Body of pancreas (tissue), 4 donors: ENCODE measurements around the gene CPD. TPM values are rescaled to one million over a fixed set of nuclear protein-coding genes. Genes with fewer than 3 reads are reported as not detected.
"Not testable (repeated sequence)": the region's sequence is repeated elsewhere in the genome, so short reads cannot be mapped to it uniquely, and the experiment has no call there.

Experiments used
- ATAC-seq: fragments of 150-250 bp; one replicate; pipeline ENCODE4 v1.9.1; 2016
- DNase-seq, 4 donors: peaks; one replicate each; pipeline ENCODE4 v3.0.0-alpha.2; 2019
- H3K27ac ChIP-seq, 4 donors: fragments of 200-600 bp; sonication (generic); 1 replicate in 3 of 4; 2 replicates in 1 of 4; pipeline versions ENCODE4 v1.5.1 to v1.6.1; 2016 to 2019; ENCODE audit warnings: mild to moderate bottlenecking in 1 of 4, mixed read lengths in 1 of 4, moderate library complexity in 1 of 4
- H3K27me3 ChIP-seq, 2 donors: fragments of 200-600 bp; sonication (generic); one replicate each; pipeline ENCODE4 v1.6.0; 2016; ENCODE audit warnings: mild to moderate bottlenecking in 1 of 2
- H3K36me3 ChIP-seq, 2 donors: fragments of 200-600 bp; sonication (generic); replicated peaks in 1 of 2; 2 replicates each; pipeline ENCODE4 v1.5.1; 2016; ENCODE audit warnings: low read depth in 2 of 2; ENCODE audit not compliant: insufficient read depth in 1 of 2
- H3K4me1 ChIP-seq: fragments of 200-600 bp; sonication (generic); one replicate; pipeline ENCODE4 v1.6.0; 2016
- H3K4me3 ChIP-seq, 2 donors: fragments of 200-600 bp; sonication (generic); 1 replicate in 1 of 2; 2 replicates in 1 of 2; pipeline ENCODE4 v1.5.1; 2016 to 2019
- H3K9me3 ChIP-seq, 3 donors: fragments of 200-600 bp; sonication (generic); 1 replicate in 2 of 3; 2 replicates in 1 of 3; pipeline ENCODE4 v1.5.1; 2016
- POLR2A ChIP-seq, 3 donors: fragments of 450-650 bp; IDR thresholded peaks; one replicate each; pipeline ENCODE4 v1.6.1; 2016; ENCODE audit warnings: antibody characterized with exemption in 3 of 3, mild to moderate bottlenecking in 2 of 3
- WGBS, 2 donors: methylation state at CpG; one replicate each; pipeline ENCODE4 v1.1.5; 2017; 5-methylcytosine and 5-hydroxymethylcytosine counted together
- intact Hi-C: fragments of 100-400 bp; cut with DNase I; formaldehyde crosslinking; loops from one replicate; pipeline ENCODE4 v1.15.1; 2023
- total RNA-seq, 2 donors: library from RNA; depleted of rRNA; stranded (reverse); fragments of >200 nt; gene quantifications; one replicate each; pipeline ENCODE4 v1.1.0, GENCODE V29; 2016
- TF ChIP-seq, protein P1 (sequence below), 7 experiments: fragments of 450-650 bp in 4 of 7; fragments of 200-600 bp in 3 of 7; sonication (generic) in 3 of 7; IDR thresholded peaks; one replicate each; pipeline ENCODE4 v1.5.1; 2016 to 2019; ENCODE audit warnings: antibody characterized with exemption in 7 of 7

Gene CPD
- total RNA-seq, 2 donors from 2014 or later, result 30.0 to 68.0 TPM

DNA sequence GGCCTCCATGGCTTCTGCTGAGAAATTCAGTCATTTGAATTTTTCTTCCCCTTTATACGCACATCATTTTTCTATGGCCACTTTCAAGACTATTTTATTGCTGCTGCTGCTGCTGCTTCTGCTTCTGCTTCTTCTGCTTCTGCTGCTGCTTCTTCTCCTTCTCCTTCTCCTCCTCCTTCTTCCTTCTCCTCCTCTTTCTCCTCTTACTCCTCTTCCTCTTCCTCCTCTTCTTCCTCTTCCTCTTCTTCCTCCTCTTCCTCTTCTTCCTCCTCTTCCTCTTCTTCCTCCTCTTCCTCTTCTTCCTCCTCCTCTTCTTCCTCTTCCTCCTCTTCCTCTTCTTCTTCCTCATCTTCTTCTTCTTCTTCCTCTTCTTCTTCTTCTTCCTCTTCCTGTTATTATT is 22.4 kb downstream of the CPD start:
- intact Hi-C loops, result no loop called here
- Histone ChIP-seq H3K27ac (no peak overlapping the region), H3K4me3 (no peak overlapping the region), H3K9me3 (no peaks in the 10 kb centered on the region), H3K4me1 (peaks cover 19% of the 10 kb centered on the region), H3K36me3 (no peaks in the 10 kb centered on the region), H3K27me3 (no peaks in the 10 kb centered on the region)
- TF ChIP-seq POLR2A (IDR thresholded peaks at IDR 0.05), result no peak
- TF ChIP-seq, protein P1, sequence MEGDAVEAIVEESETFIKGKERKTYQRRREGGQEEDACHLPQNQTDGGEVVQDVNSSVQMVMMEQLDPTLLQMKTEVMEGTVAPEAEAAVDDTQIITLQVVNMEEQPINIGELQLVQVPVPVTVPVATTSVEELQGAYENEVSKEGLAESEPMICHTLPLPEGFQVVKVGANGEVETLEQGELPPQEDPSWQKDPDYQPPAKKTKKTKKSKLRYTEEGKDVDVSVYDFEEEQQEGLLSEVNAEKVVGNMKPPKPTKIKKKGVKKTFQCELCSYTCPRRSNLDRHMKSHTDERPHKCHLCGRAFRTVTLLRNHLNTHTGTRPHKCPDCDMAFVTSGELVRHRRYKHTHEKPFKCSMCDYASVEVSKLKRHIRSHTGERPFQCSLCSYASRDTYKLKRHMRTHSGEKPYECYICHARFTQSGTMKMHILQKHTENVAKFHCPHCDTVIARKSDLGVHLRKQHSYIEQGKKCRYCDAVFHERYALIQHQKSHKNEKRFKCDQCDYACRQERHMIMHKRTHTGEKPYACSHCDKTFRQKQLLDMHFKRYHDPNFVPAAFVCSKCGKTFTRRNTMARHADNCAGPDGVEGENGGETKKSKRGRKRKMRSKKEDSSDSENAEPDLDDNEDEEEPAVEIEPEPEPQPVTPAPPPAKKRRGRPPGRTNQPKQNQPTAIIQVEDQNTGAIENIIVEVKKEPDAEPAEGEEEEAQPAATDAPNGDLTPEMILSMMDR (IDR thresholded peaks at IDR 0.05), result no peak
- ATAC-seq (no peak), DNase-seq (no peak)
- WGBS, 2 donors, result 92 to 93% methylated on average over 1 of the region's 1 CpG

DNA sequence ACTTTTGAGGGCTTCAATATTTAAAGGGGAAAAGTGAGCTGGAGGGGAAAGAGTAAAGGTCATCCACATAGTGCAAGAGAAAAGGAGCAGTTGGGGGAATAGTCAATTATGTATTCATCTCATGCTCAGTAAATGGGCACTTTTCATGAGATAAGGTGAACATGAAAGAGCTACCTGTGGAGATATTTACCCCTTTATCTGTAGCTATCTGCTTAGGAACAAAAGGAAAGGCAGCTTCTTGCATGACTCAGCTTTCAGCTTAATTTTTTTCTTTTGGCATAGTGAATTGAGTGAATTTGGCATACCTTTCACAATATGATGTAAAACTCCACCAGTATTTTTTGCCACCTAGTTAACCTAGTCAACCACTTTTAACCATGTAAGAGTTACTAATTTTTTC is 26.4 kb downstream of the CPD start:
- ATAC-seq (no peak), DNase-seq (no peak)
- intact Hi-C loops, result no loop called here
- no peaks in the 10 kb centered on the region for H3K36me3 ChIP-seq
- TF ChIP-seq, protein P1 (IDR thresholded peaks at IDR 0.05), result no peak
- no peak for TF ChIP-seq POLR2A (IDR thresholded peaks at IDR 0.05)
- H3K27me3 ChIP-seq, result no peaks in the 10 kb centered on the region
- H3K4me1 ChIP-seq, result peaks cover 8% of the 10 kb centered on the region
- no peaks in the 10 kb centered on the region for H3K9me3 ChIP-seq
- no peak overlapping the region for H3K4me3 ChIP-seq
- no peak overlapping the region for H3K27ac ChIP-seq

DNA sequence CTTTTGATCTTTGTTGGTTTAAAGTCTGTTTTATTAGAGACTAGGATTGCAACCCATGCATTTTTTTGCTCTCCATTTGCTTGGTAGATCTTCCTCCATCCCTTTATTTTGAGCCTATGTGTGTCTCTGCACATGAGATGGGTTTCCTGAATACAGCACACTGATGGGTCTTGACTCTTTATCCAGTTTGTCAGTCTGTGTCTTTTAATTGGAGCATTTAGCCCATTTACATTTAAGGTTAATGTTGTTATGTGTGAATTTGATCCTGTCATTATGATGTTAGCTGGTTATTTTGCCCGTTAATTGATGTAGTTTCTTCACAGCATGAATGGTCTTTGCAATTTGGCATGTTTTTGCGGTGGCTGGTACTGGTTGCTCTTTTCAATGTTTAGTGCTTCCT is 31.9 kb downstream of the CPD start:
- H3K27ac ChIP-seq, intact Hi-C loops, H3K36me3 ChIP-seq, H3K4me1 ChIP-seq, DNase-seq, ATAC-seq, H3K4me3 ChIP-seq, H3K9me3 ChIP-seq, H3K27me3 ChIP-seq: not testable (repeated sequence)
- 89 to 97% methylated on average over 2 of the region's 2 CpGs for WGBS, 2 donors

- H3K4me1 ChIP-seq, intact Hi-C loops, DNase-seq, H3K27me3 ChIP-seq, H3K9me3 ChIP-seq, ATAC-seq, H3K36me3 ChIP-seq, H3K27ac ChIP-seq, H3K4me3 ChIP-seq: not testable (repeated sequence)
- 67 to 70% methylated on average over 2 to 3 of the region's 3 CpGs for WGBS, 2 donors
Observed at GRCh38 chr17:30412008-30412496, 33.3 kb downstream of the CPD start.

DNA sequence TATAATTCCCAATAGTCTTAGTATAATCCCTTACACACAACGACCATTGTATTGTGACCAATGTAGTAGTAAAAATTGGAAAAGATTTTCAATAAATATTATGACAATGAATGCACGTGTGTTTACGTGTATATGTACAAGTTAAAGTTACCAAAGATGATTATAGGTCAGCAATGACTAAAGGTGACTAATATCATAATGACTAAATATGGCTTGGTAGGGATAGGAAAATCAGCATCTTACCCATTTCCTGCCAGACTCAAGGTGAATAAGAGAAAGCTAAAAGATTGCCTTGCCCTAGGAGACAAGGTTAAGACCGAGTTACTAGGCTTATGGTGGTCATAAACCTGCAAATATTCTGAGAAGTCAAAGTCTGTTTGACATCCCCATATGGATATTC is 34.4 kb downstream of the CPD start:
- intact Hi-C loops, result no loop called here
- ATAC-seq (no peak), DNase-seq (no peak)
- no peak overlapping the region for H3K4me3 ChIP-seq
- H3K9me3 ChIP-seq, result no peaks in the 10 kb centered on the region
- no peaks in the 10 kb centered on the region for H3K36me3 ChIP-seq
- H3K27me3 ChIP-seq, result no peaks in the 10 kb centered on the region
- no peaks in the 10 kb centered on the region for H3K4me1 ChIP-seq
- no peak overlapping the region for H3K27ac ChIP-seq
- WGBS, 2 donors, result 91 to 95% methylated on average over 4 of the region's 4 CpGs
- TF ChIP-seq POLR2A (IDR thresholded peaks at IDR 0.05), result no peak
- TF ChIP-seq, protein P1 (IDR thresholded peaks at IDR 0.05), result no peak

GRCh38 chr17:30414486-30414885 is 35.8 kb downstream of the CPD start:
- intact Hi-C loops, result no loop called here

More at GRCh38 chr17:30414486-30414885, 35.8 kb downstream of the CPD start:
- no peaks in the 10 kb centered on the region for H3K27me3 ChIP-seq
- 93 to 96% methylated on average over 4 of the region's 4 CpGs for WGBS, 2 donors
- H3K36me3 ChIP-seq, result no peaks in the 10 kb centered on the region
- ATAC-seq (no peak), DNase-seq (no peak)
- no peak overlapping the region for H3K4me3 ChIP-seq
- no peaks in the 10 kb centered on the region for H3K9me3 ChIP-seq
- no peak for TF ChIP-seq POLR2A (IDR thresholded peaks at IDR 0.05)
- TF ChIP-seq, protein P1 (IDR thresholded peaks at IDR 0.05), result no peak
- no peaks in the 10 kb centered on the region for H3K4me1 ChIP-seq
- no peak overlapping the region for H3K27ac ChIP-seq
